ENCODE measurements around the gene LRRK1.

DNA sequence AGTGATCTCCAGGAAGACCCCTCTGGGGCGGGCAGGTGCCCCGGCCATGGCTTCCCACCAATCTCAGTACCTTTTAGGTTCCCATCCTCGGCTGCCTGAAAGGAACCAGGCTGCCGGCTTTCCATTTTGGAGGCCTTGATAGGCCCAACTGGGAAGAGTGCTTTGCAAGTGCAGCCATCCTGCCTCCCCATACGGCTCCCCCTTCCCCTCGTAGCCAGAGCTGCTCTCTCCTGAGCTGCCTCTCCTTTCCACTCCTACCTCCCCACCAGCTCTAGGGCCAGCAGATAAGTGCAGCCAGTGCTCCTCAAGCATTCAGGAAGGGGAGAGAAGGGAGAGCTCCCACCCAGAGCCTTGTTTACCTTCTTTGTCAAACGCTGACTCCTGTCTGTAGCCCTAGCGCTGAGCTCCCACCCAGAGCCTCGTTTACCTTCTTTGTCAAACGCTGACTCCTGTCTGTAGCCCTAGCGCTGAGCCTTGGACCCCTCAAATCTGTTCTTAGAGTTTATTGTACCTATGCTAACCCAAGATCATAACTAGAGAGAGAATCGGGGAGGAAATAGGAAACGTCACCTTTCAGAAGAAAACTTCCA, 133.0 kb downstream of the LRRK1 start:
- TF ChIP-seq SIN3A (IDR thresholded peaks at IDR 0.05; ENCODE audit: borderline replicate concordance, low read depth, low read length) (no peak), SMC3 (IDR thresholded peaks at IDR 0.05; ENCODE audit: low read depth, low read length) (no peak), EP300 (IDR thresholded peaks at IDR 0.05; ENCODE audit: borderline replicate concordance in 1 of 2, low read depth in 1 of 2, low read length in 1 of 2) (no peak), RAD21 (IDR thresholded peaks at IDR 0.05; ENCODE audit: low read length) (no peak), POLR2AphosphoS5 (IDR thresholded peaks at IDR 0.05; ENCODE audit: low read depth, low read length) (no peak), RCOR1 (IDR thresholded peaks at IDR 0.05; ENCODE audit: low read length) (no peak), ELF1 (IDR thresholded peaks at IDR 0.05) (no peak)
- TF ChIP-seq, protein P1, sequence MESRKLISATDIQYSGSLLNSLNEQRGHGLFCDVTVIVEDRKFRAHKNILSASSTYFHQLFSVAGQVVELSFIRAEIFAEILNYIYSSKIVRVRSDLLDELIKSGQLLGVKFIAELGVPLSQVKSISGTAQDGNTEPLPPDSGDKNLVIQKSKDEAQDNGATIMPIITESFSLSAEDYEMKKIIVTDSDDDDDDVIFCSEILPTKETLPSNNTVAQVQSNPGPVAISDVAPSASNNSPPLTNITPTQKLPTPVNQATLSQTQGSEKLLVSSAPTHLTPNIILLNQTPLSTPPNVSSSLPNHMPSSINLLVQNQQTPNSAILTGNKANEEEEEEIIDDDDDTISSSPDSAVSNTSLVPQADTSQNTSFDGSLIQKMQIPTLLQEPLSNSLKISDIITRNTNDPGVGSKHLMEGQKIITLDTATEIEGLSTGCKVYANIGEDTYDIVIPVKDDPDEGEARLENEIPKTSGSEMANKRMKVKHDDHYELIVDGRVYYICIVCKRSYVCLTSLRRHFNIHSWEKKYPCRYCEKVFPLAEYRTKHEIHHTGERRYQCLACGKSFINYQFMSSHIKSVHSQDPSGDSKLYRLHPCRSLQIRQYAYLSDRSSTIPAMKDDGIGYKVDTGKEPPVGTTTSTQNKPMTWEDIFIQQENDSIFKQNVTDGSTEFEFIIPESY (IDR thresholded peaks at IDR 0.05; ENCODE audit: borderline replicate concordance, low read depth), result no peak
- TF ChIP-seq, protein P2, sequence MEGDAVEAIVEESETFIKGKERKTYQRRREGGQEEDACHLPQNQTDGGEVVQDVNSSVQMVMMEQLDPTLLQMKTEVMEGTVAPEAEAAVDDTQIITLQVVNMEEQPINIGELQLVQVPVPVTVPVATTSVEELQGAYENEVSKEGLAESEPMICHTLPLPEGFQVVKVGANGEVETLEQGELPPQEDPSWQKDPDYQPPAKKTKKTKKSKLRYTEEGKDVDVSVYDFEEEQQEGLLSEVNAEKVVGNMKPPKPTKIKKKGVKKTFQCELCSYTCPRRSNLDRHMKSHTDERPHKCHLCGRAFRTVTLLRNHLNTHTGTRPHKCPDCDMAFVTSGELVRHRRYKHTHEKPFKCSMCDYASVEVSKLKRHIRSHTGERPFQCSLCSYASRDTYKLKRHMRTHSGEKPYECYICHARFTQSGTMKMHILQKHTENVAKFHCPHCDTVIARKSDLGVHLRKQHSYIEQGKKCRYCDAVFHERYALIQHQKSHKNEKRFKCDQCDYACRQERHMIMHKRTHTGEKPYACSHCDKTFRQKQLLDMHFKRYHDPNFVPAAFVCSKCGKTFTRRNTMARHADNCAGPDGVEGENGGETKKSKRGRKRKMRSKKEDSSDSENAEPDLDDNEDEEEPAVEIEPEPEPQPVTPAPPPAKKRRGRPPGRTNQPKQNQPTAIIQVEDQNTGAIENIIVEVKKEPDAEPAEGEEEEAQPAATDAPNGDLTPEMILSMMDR (IDR thresholded peaks at IDR 0.05), result no peak
